ENCODE measurements around the gene APBB2.

DNA sequence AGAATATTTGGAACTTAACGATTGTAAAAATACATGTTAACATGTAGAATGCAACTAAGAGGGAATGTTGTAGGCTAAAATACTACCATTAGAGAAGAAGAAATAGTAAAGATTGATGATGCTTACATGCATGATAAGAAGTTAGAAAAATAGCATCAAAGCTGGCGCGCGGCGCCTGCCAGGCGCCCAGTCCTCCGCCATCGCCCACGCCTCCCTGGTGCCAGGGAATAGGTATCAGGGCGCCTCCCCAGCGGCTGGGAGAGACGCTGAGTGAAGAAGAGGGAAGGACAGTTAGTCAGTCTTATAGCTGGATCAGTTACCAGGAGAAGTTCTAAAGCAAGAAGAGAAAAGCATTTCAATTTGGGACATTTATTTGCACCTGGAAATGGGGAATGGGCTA lies 428.6 kb downstream of the APBB2 start:
- no peak for TF ChIP-seq POLR2A (IDR thresholded peaks at IDR 0.05)
- TF ChIP-seq CTCF (IDR thresholded peaks at IDR 0.05) = no peak

All from tibial nerve (tissue), 3 donors.